ENCODE results near the gene PDE11A.

Gene PDE11A

GRCh38 chr2:177692783-177693269 is 379.8 kb downstream of the PDE11A start:
- DNase-seq (ENCODE audit: low spot score) = no peak

GRCh38 chr2:177692042-177692782 is 380.4 kb downstream of the PDE11A start:
- no peak for DNase-seq (ENCODE audit: low spot score)

- no peak for DNase-seq (ENCODE audit: low spot score)
Measured at GRCh38 chr2:177691177-177691576, 381.4 kb downstream of the PDE11A start.

GRCh38 chr2:177689623-177690022 is 383.0 kb downstream of the PDE11A start:
- no peak for DNase-seq (ENCODE audit: low spot score)

- DNase-seq (ENCODE audit: low spot score) = no peak
Measured at GRCh38 chr2:177688844-177689243, 383.7 kb downstream of the PDE11A start.

GRCh38 chr2:177683661-177684069 is 388.9 kb downstream of the PDE11A start:
- DNase-seq (ENCODE audit: low spot score) = no peak

- no peak for DNase-seq (ENCODE audit: low spot score)
Measured at GRCh38 chr2:177682836-177683660, 389.5 kb downstream of the PDE11A start.

GRCh38 chr2:177682006-177682405 is 390.6 kb downstream of the PDE11A start:
- no peak for DNase-seq (ENCODE audit: low spot score)

GRCh38 chr2:177680866-177681712 is 391.5 kb downstream of the PDE11A start:
- DNase-seq (ENCODE audit: low spot score) = no peak

- no peak for DNase-seq (ENCODE audit: low spot score)
Measured at GRCh38 chr2:177679611-177680605, 392.7 kb downstream of the PDE11A start.

GRCh38 chr2:177678939-177679338 is 393.6 kb downstream of the PDE11A start:
- no peak for DNase-seq (ENCODE audit: low spot score)

GRCh38 chr2:177676636-177677035 is 395.9 kb downstream of the PDE11A start:
- DNase-seq (ENCODE audit: low spot score) = no peak

GRCh38 chr2:177675825-177676224 is 396.8 kb downstream of the PDE11A start:
- DNase-seq (ENCODE audit: low spot score) = no peak

GRCh38 chr2:177675350-177675821 is 397.2 kb downstream of the PDE11A start:
- DNase-seq (ENCODE audit: low spot score) = no peak

- DNase-seq (ENCODE audit: low spot score) = no peak
Measured at GRCh38 chr2:177673602-177674595, 398.7 kb downstream of the PDE11A start.

GRCh38 chr2:177671662-177672061 is 400.9 kb downstream of the PDE11A start:
- no peak for DNase-seq (ENCODE audit: low spot score)

GRCh38 chr2:177670791-177671535 is 401.6 kb downstream of the PDE11A start:
- DNase-seq (ENCODE audit: low spot score) = no peak

- no peak for DNase-seq (ENCODE audit: low spot score)
Measured at GRCh38 chr2:177669625-177670330, 402.8 kb downstream of the PDE11A start.
